ENCODE results near the gene ZC3H15. TPM values are rescaled to one million over a fixed set of nuclear protein-coding genes. Genes with fewer than 3 reads are reported as not detected.

ZC3H15 gene
- total RNA-seq, 2 donors from 2014 or later = 26.4 to 55.8 TPM

GRCh38 chr2:186523791-186524190 is 37.7 kb downstream of the ZC3H15 start:
- no peak overlapping the region for H3K4me3 ChIP-seq
- no peak for ATAC-seq
- no peaks in the 10 kb centered on the region for H3K27me3 ChIP-seq
- WGBS, 2 donors = 61 to 67% methylated on average over 1 of the region's 1 CpG
- intact Hi-C loops (cut with DNase I) = no loop called here
- TF ChIP-seq CTCF (IDR thresholded peaks at IDR 0.05) = no peak
- no peak for TF ChIP-seq POLR2A (IDR thresholded peaks at IDR 0.05)
- H3K36me3 ChIP-seq (replicated peaks in 1 of 2; ENCODE audit: insufficient read depth in 1 of 2, low read depth in 2 of 2) = no peaks in the 10 kb centered on the region
- no peaks in the 10 kb centered on the region for H3K4me1 ChIP-seq
- no peaks in the 10 kb centered on the region for H3K9me3 ChIP-seq
- H3K27ac ChIP-seq = no peak overlapping the region
- no peak for DNase-seq

DNA sequence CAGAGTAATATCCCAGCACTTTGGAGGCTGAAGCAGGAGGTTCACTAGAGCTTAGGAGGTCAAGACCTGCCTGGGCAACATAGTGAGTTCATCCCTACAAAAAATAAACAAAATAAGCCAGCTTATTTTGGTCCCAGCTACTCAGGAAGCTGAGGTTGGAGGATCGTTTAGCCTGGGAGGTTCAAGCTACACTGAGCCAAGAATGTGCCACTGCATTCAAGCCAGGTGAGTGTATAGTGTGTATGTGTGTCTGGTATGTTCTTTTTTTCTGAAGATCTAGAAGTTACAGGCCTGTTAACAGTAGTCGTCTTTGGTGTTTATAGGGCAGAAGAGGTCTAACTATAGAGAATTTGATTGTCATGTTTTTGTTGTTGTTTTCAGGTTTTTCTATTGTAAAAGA is 40.2 kb downstream of the ZC3H15 start:
- intact Hi-C loops (cut with DNase I) = no loop called here
- Histone ChIP-seq H3K27me3 (no peaks in the 10 kb centered on the region), H3K9me3 (no peaks in the 10 kb centered on the region), H3K27ac (no peak overlapping the region), H3K4me1 (no peaks in the 10 kb centered on the region), H3K4me3 (no peak overlapping the region), H3K36me3 (replicated peaks in 1 of 2; ENCODE audit: insufficient read depth in 1 of 2, low read depth in 2 of 2) (no peaks in the 10 kb centered on the region)
- DNase-seq = no peak
- 59 to 64% methylated on average over 2 of the region's 2 CpGs for WGBS, 2 donors
- ATAC-seq = no peak
- TF ChIP-seq POLR2A (IDR thresholded peaks at IDR 0.05) = no peak
- no peak for TF ChIP-seq CTCF (IDR thresholded peaks at IDR 0.05)

- no peak overlapping the region for H3K27ac ChIP-seq
- intact Hi-C loops (cut with DNase I) = no loop called here
- WGBS, 2 donors = 93 to 95% methylated on average over 3 of the region's 3 CpGs
- H3K4me3 ChIP-seq = no peak overlapping the region
- DNase-seq (no peak), ATAC-seq (no peak)
- TF ChIP-seq POLR2A (IDR thresholded peaks at IDR 0.05) (no peak), CTCF (IDR thresholded peaks at IDR 0.05) (no peak)
- H3K9me3 ChIP-seq = no peaks in the 10 kb centered on the region
- no peaks in the 10 kb centered on the region for H3K36me3 ChIP-seq (replicated peaks in 1 of 2; ENCODE audit: insufficient read depth in 1 of 2, low read depth in 2 of 2)
- peaks cover 10% of the 10 kb centered on the region for H3K4me1 ChIP-seq
- no peaks in the 10 kb centered on the region for H3K27me3 ChIP-seq
Observed at GRCh38 chr2:186530314-186530713, 44.3 kb downstream of the ZC3H15 start.

GRCh38 chr2:186531257-186531775 is 45.3 kb downstream of the ZC3H15 start:
- H3K9me3 ChIP-seq = no peaks in the 10 kb centered on the region
- DNase-seq = no peak
- H3K4me3 ChIP-seq = no peak overlapping the region
- H3K36me3 ChIP-seq (replicated peaks in 1 of 2; ENCODE audit: insufficient read depth in 1 of 2, low read depth in 2 of 2) = no peaks in the 10 kb centered on the region
- peaks cover 10% of the 10 kb centered on the region for H3K4me1 ChIP-seq
- H3K27me3 ChIP-seq = no peaks in the 10 kb centered on the region
- H3K27ac ChIP-seq = no peak overlapping the region
- no peak for TF ChIP-seq POLR2A (IDR thresholded peaks at IDR 0.05)
- TF ChIP-seq CTCF (IDR thresholded peaks at IDR 0.05) = no peak
- no peak for ATAC-seq
- intact Hi-C loops (cut with DNase I) = no loop called here

- Histone ChIP-seq H3K9me3 (no peaks in the 10 kb centered on the region), H3K4me3 (no peak overlapping the region), H3K27ac (no peak overlapping the region), H3K36me3 (replicated peaks in 1 of 2; ENCODE audit: insufficient read depth in 1 of 2, low read depth in 2 of 2) (no peaks in the 10 kb centered on the region), H3K4me1 (peaks cover 10% of the 10 kb centered on the region), H3K27me3 (no peaks in the 10 kb centered on the region)
- TF ChIP-seq CTCF (IDR thresholded peaks at IDR 0.05) (no peak), POLR2A (IDR thresholded peaks at IDR 0.05) (no peak)
- whole genome bisulfite sequencing, 2 donors = 75 to 81% methylated on average over 1 of the region's 1 CpG
- no peak for ATAC-seq
- intact Hi-C loops (cut with DNase I) = no loop called here
- DNase-seq = no peak
Observed at GRCh38 chr2:186532891-186533290, 46.8 kb downstream of the ZC3H15 start.
